Stimulated activated CD4-positive, alpha-beta T cell treated with anti-CD3 and anti-CD28 coated beads, TNF-alpha, amount 100 ng/mL, for 4 hours (primary cell): Measurements from ENCODE around the gene FBXO3.
A peak's percentile ranks its signal among the peaks of the same experiment; 100 is the strongest.
"Not testable (repeated sequence)": the region's sequence is repeated elsewhere in the genome, so short reads cannot be mapped to it uniquely, and the experiment has no call there.

Source experiments
- DNase-seq, 3 experiments: peaks; one replicate each; pipeline ENCODE4 v3.0.0-alpha.2; 2020; ENCODE audit warnings: low read depth in 3 of 3

FBXO3 gene

DNA sequence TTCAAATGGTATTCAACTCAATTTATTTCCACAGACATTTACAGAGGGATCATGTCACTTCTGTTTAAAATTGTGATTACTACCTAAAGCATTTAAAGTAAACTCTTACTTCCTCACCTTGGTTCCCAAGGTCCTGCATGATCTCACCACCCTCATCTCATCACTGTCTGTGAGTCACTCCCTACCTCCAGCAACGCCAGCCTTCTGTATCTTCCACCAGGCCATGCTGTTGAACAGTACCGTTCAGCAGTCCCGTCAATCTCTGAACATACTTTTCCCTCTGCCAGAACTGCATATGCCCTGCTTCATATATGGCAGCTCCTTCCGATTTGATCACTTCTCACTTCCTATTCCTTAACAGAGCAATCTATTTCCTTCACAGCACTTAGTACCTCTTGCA is 2.0 kb downstream of the FBXO3 start:
- no peak for DNase-seq

GRCh38 chr11:33770236-33770635 is 4.1 kb downstream of the FBXO3 start:
- DNase-seq, result no peak

GRCh38 chr11:33769542-33769941 is 4.8 kb downstream of the FBXO3 start:
- no peak for DNase-seq

- DNase-seq, result no peak
Observed at GRCh38 chr11:33767624-33768023, 6.7 kb downstream of the FBXO3 start.

DNA sequence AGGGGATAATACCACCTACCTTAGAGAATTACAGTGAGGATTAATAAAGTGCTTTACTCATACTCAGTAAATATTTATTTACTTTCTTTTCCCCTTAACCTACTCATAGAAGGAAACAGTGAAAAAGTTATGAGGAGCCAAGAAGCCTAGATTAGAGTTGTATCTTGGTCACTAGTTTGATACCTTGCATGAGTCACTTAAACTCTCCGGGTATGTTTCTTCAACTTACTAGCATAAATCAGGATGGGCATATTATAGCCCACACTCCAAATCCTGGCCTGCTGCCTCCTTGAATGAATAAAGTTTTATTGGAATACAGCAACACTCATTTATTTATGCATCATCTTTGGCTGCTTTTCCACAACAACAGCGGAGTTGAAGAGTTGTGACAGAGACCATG is 8.2 kb downstream of the FBXO3 start:
- DNase-seq, result no peak

GRCh38 chr11:33761471-33761870 is 12.8 kb downstream of the FBXO3 start:
- DNase-seq, result no peak

- no peak for DNase-seq
Observed at GRCh38 chr11:33753304-33753967, 20.9 kb downstream of the FBXO3 start.

- no peak for DNase-seq
Observed at GRCh38 chr11:33751878-33752277, 22.4 kb downstream of the FBXO3 start.

DNA sequence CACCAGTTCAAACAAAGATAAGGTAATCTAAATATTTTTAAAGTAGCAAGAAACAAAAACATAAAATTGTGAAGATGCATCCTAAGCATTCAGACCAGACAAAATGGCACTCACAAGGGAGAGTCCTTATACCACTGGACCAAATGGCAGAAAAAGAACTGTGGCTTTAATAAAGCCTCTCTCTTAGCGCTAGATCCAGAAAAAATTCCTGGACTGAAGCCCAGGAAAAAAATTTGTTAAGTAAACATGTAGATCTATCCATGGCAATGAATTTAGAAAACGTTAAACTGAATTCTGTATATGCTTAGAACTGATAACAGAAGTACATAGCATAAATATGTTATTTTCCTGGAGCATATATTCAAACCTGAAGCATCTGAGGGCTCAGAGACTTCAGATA is 26.3 kb downstream of the FBXO3 start:
- no peak for DNase-seq

GRCh38 chr11:33743291-33743690 is 31.0 kb downstream of the FBXO3 start:
- no peak for DNase-seq

GRCh38 chr11:33742249-33742851 is 32.0 kb downstream of the FBXO3 start:
- DNase-seq, result no peak

- no peak for DNase-seq
Observed at GRCh38 chr11:33741806-33742205, 32.5 kb downstream of the FBXO3 start.

DNA sequence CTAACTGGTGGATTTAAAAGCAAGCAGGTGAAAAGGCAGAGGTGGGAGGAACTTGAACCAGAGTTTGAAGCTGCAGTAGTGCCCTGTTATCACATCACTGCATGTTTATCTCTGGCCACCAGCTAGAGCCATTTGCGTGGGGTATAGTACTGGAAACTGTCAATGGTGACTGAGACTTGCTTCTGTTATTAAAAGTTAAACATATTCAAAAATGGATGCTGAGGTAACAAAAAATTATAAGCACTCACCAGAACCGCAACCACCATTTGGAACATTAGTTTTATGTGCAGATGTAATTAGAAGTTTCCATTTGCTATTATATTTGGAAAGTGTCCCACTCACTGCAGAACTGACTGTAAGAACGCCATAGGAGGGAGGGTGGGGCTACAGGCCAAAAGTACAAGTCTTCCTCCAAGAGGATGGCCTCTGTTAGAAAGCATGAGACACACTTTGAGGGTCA is 36.9 kb downstream of the FBXO3 start:
- DNase-seq, result no peak

GRCh38 chr11:33736148-33736812 is 38.0 kb downstream of the FBXO3 start, which contains the start of gene CD59:
TSS of gene CD59 (minus strand) at chr11:33736423. CDS start at chr11:33722445, 13,978 bp downstream.
- peak; percentile 87 to 94 (median 89) for DNase-seq

DNA sequence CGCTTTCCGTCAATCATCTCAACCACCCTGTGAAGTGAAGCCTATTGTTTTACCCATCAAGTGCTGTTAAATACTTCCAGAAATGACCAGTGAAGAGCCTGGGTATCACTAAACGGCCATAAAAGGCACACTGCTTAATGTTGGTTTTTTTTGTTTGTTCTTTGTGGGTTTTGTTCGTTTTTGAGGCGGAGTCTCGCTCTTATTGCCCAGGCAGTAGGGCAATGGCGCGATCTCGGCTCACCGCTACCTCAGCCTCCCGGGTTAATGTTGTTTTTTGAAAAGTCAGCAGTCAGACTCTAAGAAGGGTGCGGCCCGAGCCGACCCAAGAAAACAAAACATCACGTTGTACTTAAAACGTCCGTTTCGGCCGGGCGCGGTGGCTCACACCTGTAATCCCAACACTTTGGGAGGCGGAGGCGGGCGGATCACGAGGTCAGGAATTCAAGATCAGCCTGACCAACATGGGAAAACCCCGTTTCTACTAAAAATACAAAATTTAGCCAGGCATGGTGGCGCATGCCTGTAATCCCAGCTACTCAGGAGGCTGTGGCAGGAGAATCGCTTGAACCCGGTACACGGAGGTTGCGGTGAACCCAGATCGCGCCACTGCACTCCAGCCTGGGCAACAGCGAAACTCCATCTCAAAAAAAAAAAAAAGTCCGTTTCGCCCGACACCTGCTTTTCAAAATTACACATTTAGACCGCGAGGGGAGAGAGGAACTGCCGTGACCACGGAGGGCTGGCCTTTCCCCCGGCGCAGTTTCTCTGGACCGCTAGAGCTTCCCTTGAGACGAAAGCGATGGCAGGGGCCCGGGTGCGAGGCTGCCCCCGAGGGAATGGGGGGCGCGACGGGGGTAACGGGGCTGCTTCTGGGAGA is 38.8 kb downstream of the FBXO3 start:
- peak in 1 of 3 experiments; percentile 2 for DNase-seq

DNA sequence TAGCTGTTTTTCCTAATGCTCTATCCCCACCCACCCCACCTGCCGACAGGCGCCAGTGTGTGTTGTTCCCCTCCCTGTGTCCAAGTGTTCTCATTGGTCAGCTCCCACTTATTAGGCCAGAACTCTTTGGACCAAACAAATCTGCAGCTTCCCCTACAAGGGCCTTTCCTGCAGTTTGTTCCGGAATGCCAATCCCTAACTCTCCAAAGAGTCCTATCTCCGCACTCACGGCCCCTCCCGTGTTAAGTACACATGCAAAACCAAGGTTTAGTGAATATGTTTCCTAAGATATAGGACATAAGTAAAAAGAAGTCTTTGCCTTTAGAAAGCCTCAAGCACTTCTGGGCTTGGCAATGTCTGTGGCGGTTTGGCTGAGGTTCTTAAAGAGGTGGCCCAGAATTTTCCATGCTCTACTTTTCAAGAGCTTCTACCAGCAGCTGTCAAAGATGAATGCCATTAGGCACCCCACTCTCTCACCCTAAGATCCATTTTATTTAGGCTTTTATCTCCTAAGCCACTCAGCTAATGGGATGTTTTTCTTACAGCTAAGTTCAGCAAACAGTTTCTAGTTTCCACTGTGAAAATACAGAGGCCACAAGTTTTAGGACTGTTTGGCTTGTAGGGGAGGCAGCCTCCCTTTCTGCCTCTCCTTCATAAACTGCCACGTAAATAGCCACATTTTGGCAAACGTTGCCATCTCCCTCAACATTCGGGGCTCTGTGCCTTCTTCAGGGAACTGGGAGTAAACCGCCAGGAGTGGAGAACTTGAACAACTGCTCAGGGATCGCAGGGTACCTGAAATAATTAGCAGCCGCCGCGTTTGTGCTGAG is 39.7 kb downstream of the FBXO3 start:
- no peak for DNase-seq

- no peak for DNase-seq
Observed at GRCh38 chr11:33733980-33734379, 40.3 kb downstream of the FBXO3 start.

DNA sequence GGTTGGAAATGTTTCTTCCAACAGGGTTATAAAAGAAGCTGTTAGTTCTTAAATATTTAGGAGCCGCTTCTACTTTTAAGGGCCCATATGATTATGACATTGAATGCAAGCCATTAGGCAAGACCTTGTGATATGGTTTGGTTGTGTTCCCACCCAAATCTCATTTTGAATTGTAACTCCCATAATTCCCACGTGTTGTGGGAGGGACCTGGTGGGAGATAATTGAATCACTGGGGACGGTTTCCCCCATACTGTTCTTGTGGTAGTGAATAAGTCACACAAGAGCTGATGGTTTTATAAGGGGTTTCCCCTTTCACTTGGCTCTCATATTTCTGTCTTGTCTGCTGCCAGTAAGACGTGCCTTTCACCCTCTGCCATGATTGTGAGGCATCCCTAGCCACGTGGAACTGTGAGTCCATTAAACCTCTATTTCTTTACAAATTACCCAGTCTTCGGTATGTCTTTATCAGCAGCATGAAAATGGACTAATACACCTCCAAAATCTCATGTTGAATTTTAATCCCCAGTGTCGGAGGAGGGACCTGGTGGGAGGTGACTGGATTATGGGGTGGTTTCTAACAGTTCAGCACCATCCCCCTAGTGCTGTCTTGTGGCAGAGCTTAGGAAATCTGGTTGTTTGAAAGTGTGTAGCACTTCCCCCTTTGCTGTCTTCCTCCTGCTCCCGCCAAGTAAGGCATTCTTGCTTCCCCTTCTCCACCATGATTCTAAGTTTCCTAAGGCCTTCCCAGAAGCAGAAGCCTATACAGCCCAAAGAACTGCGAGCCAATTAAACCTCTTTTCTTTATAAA is 42.4 kb downstream of the FBXO3 start:
- no peak for DNase-seq

- DNase-seq, result no peak
Observed at GRCh38 chr11:33730716-33731115, 43.6 kb downstream of the FBXO3 start.

DNA sequence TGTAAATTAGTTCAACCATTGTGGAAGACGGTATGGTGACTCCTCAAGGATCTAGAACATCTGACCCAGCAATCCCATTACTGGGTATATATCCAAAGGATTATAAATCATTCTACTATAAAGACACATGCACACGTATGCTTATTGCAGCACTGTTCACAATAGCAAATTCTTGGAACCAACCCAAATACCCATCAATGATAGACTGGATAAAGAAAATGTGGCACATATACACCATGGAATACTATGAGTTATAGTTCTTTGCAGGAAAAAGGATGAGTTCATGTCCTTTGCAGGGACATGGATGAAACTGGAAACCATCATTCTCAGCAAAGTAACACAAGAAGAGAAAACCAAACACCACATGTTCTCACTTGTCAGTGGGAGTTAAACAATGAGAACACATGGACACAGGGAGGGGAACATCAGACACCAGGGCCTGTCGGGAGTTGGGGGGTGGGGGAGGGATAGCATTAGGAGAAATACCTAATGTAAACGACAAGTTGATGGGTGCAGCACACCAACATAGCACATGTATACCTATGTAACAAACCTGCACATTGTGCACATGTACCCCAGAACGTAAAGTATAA is 45.2 kb downstream of the FBXO3 start:
- DNase-seq, result not testable (repeated sequence)
